Omental fat pad (tissue), 4 donors: ENCODE measurements around the gene PALD1. TPM values are rescaled to one million over a fixed set of nuclear protein-coding genes. Genes with fewer than 3 reads are reported as not detected.

Experiments used
- ATAC-seq: fragments of 150-250 bp; one replicate; pipeline ENCODE4 v1.9.1; 2016; ENCODE audit warnings: mild to moderate bottlenecking, moderate library complexity; ENCODE audit not compliant: low FRiP score
- DNase-seq: peaks from one replicate; pipeline ENCODE4 v3.0.0-alpha.2; 2019; ENCODE audit warnings: low spot score
- CTCF ChIP-seq, 3 donors: fragments of 450-650 bp; IDR thresholded peaks; one replicate each; pipeline ENCODE4 v1.5.1; 2016 to 2017; ENCODE audit warnings: antibody characterized with exemption in 3 of 3, mild to moderate bottlenecking in 3 of 3, moderate library complexity in 2 of 3
- total RNA-seq, 4 donors: library from RNA; depleted of rRNA; stranded (reverse); fragments of >200 nt; gene quantifications; one replicate each; pipeline ENCODE4 v1.1.0, GENCODE V29; 2016

The PALD1 gene
- total RNA-seq, 4 donors from 2014 or later = 3.3 to 12.1 (median 8.0) TPM

GRCh38 chr10:70536196-70536861 is 57.8 kb downstream of the PALD1 start:
- TF ChIP-seq CTCF (IDR thresholded peaks at IDR 0.05) = no peak
- no peak for DNase-seq
- no peak for ATAC-seq

DNA sequence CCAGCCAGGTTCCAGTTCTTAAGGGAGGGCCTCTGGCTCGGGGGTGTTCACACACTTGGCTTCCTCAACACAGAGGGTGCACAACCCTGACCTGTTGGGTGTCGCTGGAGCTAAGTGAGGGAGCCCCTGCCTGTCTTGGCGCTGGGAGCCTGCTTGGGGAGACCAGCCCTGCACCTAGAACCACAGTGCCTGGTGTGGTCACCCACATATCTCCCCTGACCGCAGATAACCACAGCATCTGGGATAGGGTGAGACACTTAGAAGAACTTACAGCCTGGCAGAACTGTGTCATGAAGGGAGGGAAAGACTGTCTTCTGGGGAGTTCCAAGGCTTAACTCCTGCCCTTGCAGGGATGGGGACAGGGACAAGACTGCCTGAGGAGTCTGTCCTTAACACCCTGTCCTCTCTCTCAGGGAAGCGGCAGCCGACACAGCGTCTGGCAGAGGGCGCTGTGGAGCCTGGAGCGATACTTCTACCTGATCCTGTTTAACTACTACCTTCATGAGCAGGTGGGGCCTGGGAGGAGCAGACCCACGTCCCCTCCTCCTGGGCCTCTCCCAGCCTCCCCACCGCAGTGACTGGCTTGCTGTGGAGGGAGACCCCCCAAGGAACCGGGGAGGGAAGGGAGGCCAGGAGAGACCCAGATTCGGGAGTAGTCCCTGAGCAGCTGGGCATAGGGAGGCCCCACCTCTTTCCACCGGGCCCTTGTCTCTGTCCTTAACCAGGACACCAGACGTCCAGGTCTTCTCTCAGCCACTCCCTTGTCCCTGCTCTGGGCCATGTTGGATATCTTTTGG is 59.0 kb downstream of the PALD1 start:
- ATAC-seq (no peak), DNase-seq (no peak)
- TF ChIP-seq CTCF (IDR thresholded peaks at IDR 0.05) = no peak

- no peak for TF ChIP-seq CTCF (IDR thresholded peaks at IDR 0.05)
- DNase-seq (no peak), ATAC-seq (no peak)
Observed at GRCh38 chr10:70538195-70538520, 59.6 kb downstream of the PALD1 start.

GRCh38 chr10:70538731-70539338 is 60.3 kb downstream of the PALD1 start:
- DNase-seq = no peak
- no peak for ATAC-seq
- TF ChIP-seq CTCF (IDR thresholded peaks at IDR 0.05) = no peak

GRCh38 chr10:70539471-70539870 is 60.9 kb downstream of the PALD1 start:
- ATAC-seq (no peak), DNase-seq (no peak)
- no peak for TF ChIP-seq CTCF (IDR thresholded peaks at IDR 0.05)

DNA sequence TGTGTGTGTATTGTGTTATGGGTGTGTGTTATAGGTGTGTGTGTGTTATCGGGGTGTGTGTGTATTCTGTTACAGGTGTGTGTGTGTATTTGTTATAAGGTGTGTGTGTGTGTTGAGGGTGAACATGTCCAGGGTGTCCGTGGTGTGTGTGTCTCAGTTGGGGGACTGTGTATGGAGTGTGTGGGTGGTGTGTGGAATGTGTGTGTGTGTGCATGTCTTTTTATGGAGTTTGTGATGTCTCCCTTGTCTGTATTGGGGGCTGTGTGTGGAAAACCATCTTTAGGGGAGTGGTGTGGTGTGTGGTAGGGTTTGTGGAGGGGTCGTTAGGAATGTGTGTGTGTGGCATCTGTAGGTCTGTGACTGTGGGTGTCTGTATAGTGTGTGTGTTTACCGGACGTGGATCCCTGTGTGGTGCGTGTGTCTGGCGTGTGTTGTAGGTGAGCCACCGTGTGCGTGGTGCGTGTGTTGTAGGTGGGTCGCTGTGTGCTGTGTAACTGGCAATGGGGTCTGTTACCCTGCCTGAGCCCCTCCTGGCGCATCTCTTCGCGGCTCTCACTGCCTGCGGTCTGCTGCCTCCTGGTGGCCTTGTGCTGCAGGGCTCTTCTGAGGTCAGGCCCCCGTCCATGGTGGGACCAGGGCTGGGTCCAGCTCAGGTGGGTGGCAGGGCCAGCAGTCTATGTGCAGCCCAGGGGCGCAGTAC is 61.7 kb downstream of the PALD1 start:
- TF ChIP-seq CTCF (IDR thresholded peaks at IDR 0.05) = no peak
- no peak for ATAC-seq
- DNase-seq = no peak
